GM21529 (cell line): ENCODE measurements around the gene ITPRIP.

Experiments used
- ATAC-seq: cut with Tn5 transposase; IDR thresholded peaks from one replicate; pipeline ENCODE4 v1.9.1; 2021; ENCODE audit not compliant: unreplicated experiment

ITPRIP gene

GRCh38 chr10:104309980-104310978 is 28.0 kb downstream of the ITPRIP start:
- no peak for ATAC-seq

- peak; percentile 78 for ATAC-seq
Measured at GRCh38 chr10:104308439-104308903, 29.8 kb downstream of the ITPRIP start.

- ATAC-seq: no peak
Measured at GRCh38 chr10:104307576-104308438, 30.5 kb downstream of the ITPRIP start.

- no peak for ATAC-seq
Measured at GRCh38 chr10:104306897-104307296, 31.4 kb downstream of the ITPRIP start.

GRCh38 chr10:104304927-104305326 is 33.3 kb downstream of the ITPRIP start:
- ATAC-seq: no peak

GRCh38 chr10:104304356-104304745 is 33.9 kb downstream of the ITPRIP start:
- no peak for ATAC-seq

- ATAC-seq: no peak
Measured at GRCh38 chr10:104303594-104304355, 34.5 kb downstream of the ITPRIP start.

GRCh38 chr10:104301907-104302690 is 36.2 kb downstream of the ITPRIP start:
- no peak for ATAC-seq

GRCh38 chr10:104300736-104301292 is 37.5 kb downstream of the ITPRIP start:
- no peak for ATAC-seq

- ATAC-seq: no peak
Measured at GRCh38 chr10:104300002-104300735, 38.1 kb downstream of the ITPRIP start.

- ATAC-seq: no peak
Measured at GRCh38 chr10:104299031-104299904, 39.0 kb downstream of the ITPRIP start.

GRCh38 chr10:104297697-104298660 is 40.3 kb downstream of the ITPRIP start:
- peak; percentile 42 for ATAC-seq

GRCh38 chr10:104296687-104297436 is 41.4 kb downstream of the ITPRIP start:
- no peak for ATAC-seq

- ATAC-seq: no peak
Measured at GRCh38 chr10:104293781-104294321, 44.4 kb downstream of the ITPRIP start.

- no peak for ATAC-seq
Measured at GRCh38 chr10:104293011-104293410, 45.3 kb downstream of the ITPRIP start.

GRCh38 chr10:104291439-104291951 is 46.8 kb downstream of the ITPRIP start:
- ATAC-seq: peak; percentile 98
